Sigmoid colon (tissue), 4 donors: ENCODE measurements around the gene MARK3.

Experiments
- EP300 ChIP-seq, 4 donors: sonication (generic); formaldehyde crosslinking; IDR thresholded peaks; one replicate each; pipeline ENCODE4 v1.6.1; 2017; ENCODE audit warnings: antibody characterized with exemption in 4 of 4
- POLR2A ChIP-seq, 2 donors: fragments of 450-650 bp; IDR thresholded peaks; one replicate each; pipeline ENCODE4 v1.6.1; 2016; ENCODE audit warnings: antibody characterized with exemption in 2 of 2, mild to moderate bottlenecking in 2 of 2, moderate library complexity in 2 of 2
- POLR2AphosphoS5 ChIP-seq, 4 donors: sonication (generic); formaldehyde crosslinking; IDR thresholded peaks; one replicate each; pipeline ENCODE4 v1.6.1; 2017; ENCODE audit warnings: antibody characterized with exemption in 4 of 4
- TF ChIP-seq, protein P1 (sequence below), 4 experiments: fragments of 450-650 bp in 3 of 4; fragments of 200-600 bp in 1 of 4; IDR thresholded peaks; one replicate each; pipeline ENCODE4 v1.5.1; 2016 to 2019; ENCODE audit warnings: antibody characterized with exemption in 4 of 4, mild to moderate bottlenecking in 3 of 4, moderate library complexity in 2 of 4

GRCh38 chr14:103501921-103502669 is 116.9 kb downstream of the MARK3 start:
- TF ChIP-seq, protein P1, sequence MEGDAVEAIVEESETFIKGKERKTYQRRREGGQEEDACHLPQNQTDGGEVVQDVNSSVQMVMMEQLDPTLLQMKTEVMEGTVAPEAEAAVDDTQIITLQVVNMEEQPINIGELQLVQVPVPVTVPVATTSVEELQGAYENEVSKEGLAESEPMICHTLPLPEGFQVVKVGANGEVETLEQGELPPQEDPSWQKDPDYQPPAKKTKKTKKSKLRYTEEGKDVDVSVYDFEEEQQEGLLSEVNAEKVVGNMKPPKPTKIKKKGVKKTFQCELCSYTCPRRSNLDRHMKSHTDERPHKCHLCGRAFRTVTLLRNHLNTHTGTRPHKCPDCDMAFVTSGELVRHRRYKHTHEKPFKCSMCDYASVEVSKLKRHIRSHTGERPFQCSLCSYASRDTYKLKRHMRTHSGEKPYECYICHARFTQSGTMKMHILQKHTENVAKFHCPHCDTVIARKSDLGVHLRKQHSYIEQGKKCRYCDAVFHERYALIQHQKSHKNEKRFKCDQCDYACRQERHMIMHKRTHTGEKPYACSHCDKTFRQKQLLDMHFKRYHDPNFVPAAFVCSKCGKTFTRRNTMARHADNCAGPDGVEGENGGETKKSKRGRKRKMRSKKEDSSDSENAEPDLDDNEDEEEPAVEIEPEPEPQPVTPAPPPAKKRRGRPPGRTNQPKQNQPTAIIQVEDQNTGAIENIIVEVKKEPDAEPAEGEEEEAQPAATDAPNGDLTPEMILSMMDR (IDR thresholded peaks at IDR 0.05) = no peak
- TF ChIP-seq EP300 (IDR thresholded peaks at IDR 0.05) (no peak), POLR2AphosphoS5 (IDR thresholded peaks at IDR 0.05) (no peak), POLR2A (IDR thresholded peaks at IDR 0.05) (no peak)
